Measurements from ENCODE around the gene TF. TPM values are rescaled to one million over a fixed set of nuclear protein-coding genes. Genes with fewer than 3 reads are reported as not detected.
"Not testable (repeated sequence)": the region's sequence is repeated elsewhere in the genome, so short reads cannot be mapped to it uniquely, and the experiment has no call there.

TF gene
- total RNA-seq, 3 donors from 2014 or later = 3.7 to 8.2 (median 7.9) TPM

GRCh38 chr3:133767607-133768006, 21.4 kb downstream of the TF start:
- H3K9me3 Mint-ChIP-seq = no peaks in the 10 kb centered on the region
- DNase-seq (no peak), ATAC-seq (no peak)
- no peaks in the 10 kb centered on the region for H3K4me1 Mint-ChIP-seq (ENCODE audit: low read depth)
- H3K36me3 Mint-ChIP-seq (ENCODE audit: insufficient read depth) = no peaks in the 10 kb centered on the region
- peaks cover 10% of the 10 kb centered on the region for H3K27me3 Mint-ChIP-seq (ENCODE audit: low read depth)
- H3K4me3 Mint-ChIP-seq = no peak overlapping the region

- Mint-ChIP-seq H3K4me1 (ENCODE audit: low read depth) (no peaks in the 10 kb centered on the region), H3K27me3 (ENCODE audit: low read depth) (peaks cover 11% of the 10 kb centered on the region), H3K9me3 (no peaks in the 10 kb centered on the region), H3K4me3 (no peak overlapping the region), H3K36me3 (ENCODE audit: insufficient read depth) (no peaks in the 10 kb centered on the region)
- no peak for ATAC-seq
- no peak for DNase-seq
These were observed 23.3 kb downstream of the TF start for GRCh38 chr3:133769536-133769935.

DNA sequence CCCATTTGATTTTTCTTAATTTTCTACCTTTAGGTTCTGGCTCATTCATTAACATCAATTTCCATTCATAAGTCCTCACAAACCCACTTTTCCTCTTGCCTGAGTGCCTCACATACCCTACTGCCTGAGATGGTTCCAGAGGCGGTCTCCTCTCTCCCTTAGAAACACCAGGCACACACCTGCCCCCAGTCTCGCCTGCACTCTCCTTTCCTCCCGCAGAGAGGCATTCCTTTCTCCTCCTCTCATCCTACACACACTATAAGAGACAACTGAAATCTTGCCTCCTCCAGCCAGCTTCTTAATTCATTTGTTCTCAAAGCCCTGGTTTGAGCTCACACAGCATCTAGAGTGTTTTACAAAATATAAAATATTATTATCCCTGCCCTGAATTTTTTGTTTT, 27.5 kb downstream of the TF start:
- no peak for DNase-seq
- no peak overlapping the region for H3K4me3 Mint-ChIP-seq
- no peaks in the 10 kb centered on the region for H3K9me3 Mint-ChIP-seq
- no peaks in the 10 kb centered on the region for H3K36me3 Mint-ChIP-seq (ENCODE audit: insufficient read depth)
- peaks cover 19% of the 10 kb centered on the region for H3K27me3 Mint-ChIP-seq (ENCODE audit: low read depth)
- no peaks in the 10 kb centered on the region for H3K4me1 Mint-ChIP-seq (ENCODE audit: low read depth)
- ATAC-seq = no peak

DNA sequence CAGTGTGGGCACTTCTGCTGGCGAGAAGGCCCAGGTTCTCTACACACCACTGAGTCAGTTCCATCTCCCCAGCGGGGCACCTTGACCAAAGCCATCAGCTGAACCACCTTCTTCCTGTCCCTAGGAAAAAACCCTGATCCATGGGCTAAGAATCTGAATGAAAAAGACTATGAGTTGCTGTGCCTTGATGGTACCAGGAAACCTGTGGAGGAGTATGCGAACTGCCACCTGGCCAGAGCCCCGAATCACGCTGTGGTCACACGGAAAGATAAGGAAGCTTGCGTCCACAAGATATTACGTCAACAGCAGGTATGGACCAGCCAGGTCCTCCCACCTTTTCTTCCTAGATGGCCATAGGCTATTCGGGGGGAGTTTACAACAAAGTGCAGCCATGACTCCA, 29.1 kb downstream of the TF start:
- DNase-seq (no peak), ATAC-seq (no peak)
- Mint-ChIP-seq H3K4me1 (ENCODE audit: low read depth) (no peaks in the 10 kb centered on the region), H3K27me3 (ENCODE audit: low read depth) (peaks cover 23% of the 10 kb centered on the region), H3K9me3 (no peaks in the 10 kb centered on the region), H3K4me3 (no peak overlapping the region), H3K36me3 (ENCODE audit: insufficient read depth) (no peaks in the 10 kb centered on the region)

DNA sequence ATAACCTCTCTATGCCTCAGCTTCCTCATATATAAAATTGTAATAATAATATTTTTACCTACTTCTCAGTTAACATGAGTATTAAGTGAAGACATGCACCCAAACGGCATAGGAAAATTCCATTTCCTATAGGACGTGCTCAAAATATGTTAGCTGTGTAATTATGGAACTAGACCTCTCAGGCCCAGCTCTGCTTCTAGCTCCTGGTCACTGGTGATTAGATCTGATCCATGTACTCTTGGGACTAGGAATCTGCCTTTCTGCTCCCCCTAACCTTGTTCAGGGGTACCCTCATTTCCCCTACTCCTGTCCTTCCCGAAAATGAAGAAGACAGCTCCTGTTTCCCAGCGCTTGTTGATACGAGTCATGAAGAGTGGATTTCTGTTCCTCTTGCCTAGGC, 29.6 kb downstream of the TF start:
- H3K27me3 Mint-ChIP-seq (ENCODE audit: low read depth) = peaks cover 23% of the 10 kb centered on the region
- H3K4me3 Mint-ChIP-seq = no peak overlapping the region
- no peaks in the 10 kb centered on the region for H3K36me3 Mint-ChIP-seq (ENCODE audit: insufficient read depth)
- H3K9me3 Mint-ChIP-seq = no peaks in the 10 kb centered on the region
- DNase-seq = no peak
- no peak for ATAC-seq
- H3K4me1 Mint-ChIP-seq (ENCODE audit: low read depth) = no peaks in the 10 kb centered on the region

DNA sequence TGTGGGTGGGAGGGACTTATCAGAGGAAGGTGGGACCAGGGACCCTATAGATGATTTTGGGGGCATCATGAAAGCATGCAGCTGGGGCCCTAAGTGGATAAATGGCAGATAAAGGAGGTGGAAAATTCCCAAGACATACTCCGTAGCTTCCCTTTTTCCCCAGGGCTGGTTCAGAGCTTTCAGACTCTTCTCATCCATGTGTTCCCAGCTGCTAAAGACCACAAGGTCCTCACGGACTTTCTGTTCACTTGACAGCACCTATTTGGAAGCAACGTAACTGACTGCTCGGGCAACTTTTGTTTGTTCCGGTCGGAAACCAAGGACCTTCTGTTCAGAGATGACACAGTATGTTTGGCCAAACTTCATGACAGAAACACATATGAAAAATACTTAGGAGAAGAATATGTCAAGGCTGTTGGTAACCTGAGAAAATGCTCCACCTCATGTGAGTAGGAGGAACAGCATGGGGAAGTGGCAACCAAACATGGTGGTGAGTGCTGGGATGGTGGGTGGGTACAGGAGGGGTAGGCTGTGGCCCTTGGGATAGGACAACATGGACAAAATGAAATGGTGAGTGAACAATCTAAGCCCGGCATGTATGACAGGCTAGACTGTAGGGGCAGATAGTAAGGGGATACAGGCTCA, 30.7 kb downstream of the TF start:
- DNase-seq (no peak), ATAC-seq (no peak)
- Mint-ChIP-seq H3K4me1 (ENCODE audit: low read depth) (no peaks in the 10 kb centered on the region), H3K36me3 (ENCODE audit: insufficient read depth) (no peaks in the 10 kb centered on the region), H3K4me3 (no peak overlapping the region), H3K27me3 (ENCODE audit: low read depth) (peaks cover 24% of the 10 kb centered on the region), H3K9me3 (no peaks in the 10 kb centered on the region)

DNA sequence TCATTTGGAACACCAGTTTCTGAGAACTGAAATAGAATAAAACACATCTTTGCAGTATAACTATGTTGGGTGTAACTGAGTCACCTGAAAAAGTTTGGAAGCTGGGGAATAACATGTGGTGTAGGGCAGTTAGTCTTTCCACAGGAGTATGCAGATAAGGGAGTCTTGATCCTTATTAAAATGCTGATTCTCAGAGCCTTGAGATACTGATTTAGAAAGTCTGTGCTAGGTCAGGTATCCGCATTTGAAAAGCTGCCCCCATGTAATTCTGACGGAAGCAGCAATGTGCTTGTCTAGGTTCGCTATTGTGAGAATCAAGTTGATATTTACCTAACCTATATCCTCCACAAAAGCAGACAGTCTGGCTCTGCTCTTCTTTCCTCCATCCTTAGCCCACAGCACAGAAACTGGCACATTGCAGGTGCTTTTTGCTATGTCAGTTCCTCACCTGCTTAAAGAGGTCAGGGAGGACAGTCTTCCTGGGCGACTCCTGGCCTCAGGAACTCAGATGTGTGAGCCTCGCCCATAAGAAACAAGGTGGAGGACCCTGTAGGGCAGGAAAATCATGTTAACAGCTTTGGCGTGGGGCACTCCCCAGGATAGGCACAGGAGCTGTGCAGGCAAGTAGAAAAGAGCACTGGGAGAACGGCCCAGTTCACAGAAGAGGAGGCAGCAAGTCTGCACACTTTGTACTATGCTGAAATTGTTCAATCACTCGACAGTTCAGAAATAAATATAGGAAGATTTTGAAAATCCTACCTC, 31.8 kb downstream of the TF start:
- Mint-ChIP-seq H3K36me3 (ENCODE audit: insufficient read depth) (no peaks in the 10 kb centered on the region), H3K27me3 (ENCODE audit: low read depth) (peaks cover 27% of the 10 kb centered on the region), H3K9me3 (no peaks in the 10 kb centered on the region), H3K4me1 (ENCODE audit: low read depth) (no peaks in the 10 kb centered on the region), H3K4me3 (no peak overlapping the region)
- DNase-seq (no peak), ATAC-seq (no peak)

DNA sequence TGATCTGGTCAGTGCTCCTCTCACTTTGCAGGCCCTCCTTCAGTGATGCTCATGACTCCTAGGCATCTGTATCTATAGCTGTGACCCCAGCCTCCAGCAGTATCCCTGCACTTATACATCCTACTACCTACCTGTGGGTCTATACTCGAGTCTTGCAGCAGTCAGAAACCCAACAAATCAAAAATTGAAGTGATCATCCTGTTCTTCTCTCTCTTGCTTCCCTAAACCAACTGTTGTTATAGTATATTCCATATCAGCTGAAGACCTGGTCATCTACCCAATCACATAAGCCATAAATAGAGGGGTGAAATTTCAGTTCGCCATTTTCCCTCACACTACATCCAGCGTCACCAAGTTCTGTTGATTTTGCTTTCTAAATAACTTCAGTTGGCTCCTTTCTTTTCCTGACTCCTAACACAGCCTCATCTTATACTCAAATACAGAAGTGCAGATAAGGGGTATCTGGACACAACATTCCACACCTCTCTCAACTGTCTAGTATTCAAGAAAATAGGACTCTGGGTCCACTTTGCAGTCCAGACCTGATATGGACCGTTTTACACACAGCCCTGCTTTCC, 33.5 kb downstream of the TF start:
- DNase-seq (no peak), ATAC-seq (no peak)
- Mint-ChIP-seq H3K27me3 (ENCODE audit: low read depth) (peaks cover 22% of the 10 kb centered on the region), H3K36me3 (ENCODE audit: insufficient read depth) (no peaks in the 10 kb centered on the region), H3K9me3 (no peaks in the 10 kb centered on the region), H3K4me1 (ENCODE audit: low read depth) (no peaks in the 10 kb centered on the region), H3K4me3 (no peak overlapping the region)

DNA sequence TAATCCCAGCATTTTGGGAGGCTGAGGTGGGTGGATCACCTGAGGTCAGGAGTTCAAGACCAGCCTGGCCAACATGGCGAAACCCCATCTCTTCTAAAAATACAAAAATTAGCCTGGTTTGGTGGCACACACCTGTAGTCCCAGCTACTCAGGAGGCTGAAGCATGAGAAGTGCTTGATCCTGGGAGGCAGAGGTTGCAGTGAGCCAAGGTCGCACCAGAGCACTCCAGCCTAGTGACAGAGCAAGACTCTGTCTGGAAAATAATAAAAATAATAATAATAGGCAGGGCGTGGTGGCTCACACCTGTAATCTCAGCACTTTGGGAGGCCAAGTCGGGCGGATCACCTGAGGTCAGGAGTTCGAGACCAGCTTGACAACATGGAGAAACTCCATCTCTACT, 34.6 kb downstream of the TF start:
- not testable (repeated sequence) for H3K4me3 Mint-ChIP-seq; ATAC-seq; DNase-seq; H3K9me3 Mint-ChIP-seq; H3K4me1 Mint-ChIP-seq (ENCODE audit: low read depth); H3K36me3 Mint-ChIP-seq (ENCODE audit: insufficient read depth)
- H3K27me3 Mint-ChIP-seq (ENCODE audit: low read depth) = peaks cover 16% of the 10 kb centered on the region

- Mint-ChIP-seq H3K4me3 (no peak overlapping the region), H3K9me3 (no peaks in the 10 kb centered on the region), H3K4me1 (ENCODE audit: low read depth) (no peaks in the 10 kb centered on the region), H3K36me3 (ENCODE audit: insufficient read depth) (no peaks in the 10 kb centered on the region), H3K27me3 (ENCODE audit: low read depth) (peaks cover 13% of the 10 kb centered on the region)
- ATAC-seq (no peak), DNase-seq (no peak)
These were observed 35.4 kb downstream of the TF start for GRCh38 chr3:133781570-133781969.

DNA sequence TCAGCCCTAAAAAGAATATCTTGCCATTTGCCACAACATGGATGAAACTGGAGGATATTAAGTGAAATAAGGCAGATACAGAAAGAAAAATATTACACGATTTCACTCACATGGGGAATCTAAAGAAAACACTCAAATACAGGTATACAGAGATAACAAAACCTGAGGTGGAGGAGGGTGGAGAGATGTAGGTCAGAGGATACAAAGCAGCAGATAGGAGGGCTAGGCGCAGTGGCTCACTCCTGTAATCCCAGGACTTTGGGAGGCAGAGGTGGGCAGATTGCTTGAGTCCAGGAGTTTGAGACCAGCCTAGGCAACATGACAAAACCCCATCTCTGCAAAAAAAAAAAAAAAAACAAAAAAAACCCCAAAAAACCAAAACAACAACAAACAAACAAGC, 36.3 kb downstream of the TF start:
- H3K4me3 Mint-ChIP-seq = no peak overlapping the region
- ATAC-seq (no peak), DNase-seq (no peak)
- H3K4me1 Mint-ChIP-seq (ENCODE audit: low read depth) = no peaks in the 10 kb centered on the region
- no peaks in the 10 kb centered on the region for H3K9me3 Mint-ChIP-seq
- H3K27me3 Mint-ChIP-seq (ENCODE audit: low read depth) = peaks cover 13% of the 10 kb centered on the region
- no peaks in the 10 kb centered on the region for H3K36me3 Mint-ChIP-seq (ENCODE audit: insufficient read depth)

- Mint-ChIP-seq H3K4me1 (ENCODE audit: low read depth) (no peaks in the 10 kb centered on the region), H3K36me3 (ENCODE audit: insufficient read depth) (no peaks in the 10 kb centered on the region), H3K27me3 (ENCODE audit: low read depth) (peaks cover 13% of the 10 kb centered on the region), H3K9me3 (no peaks in the 10 kb centered on the region), H3K4me3 (no peak overlapping the region)
- no peak for DNase-seq
- ATAC-seq = no peak
These were observed 37.6 kb downstream of the TF start for GRCh38 chr3:133783762-133784161.

- H3K27me3 Mint-ChIP-seq (ENCODE audit: low read depth) = no peaks in the 10 kb centered on the region
- H3K36me3 Mint-ChIP-seq (ENCODE audit: insufficient read depth) = no peaks in the 10 kb centered on the region
- DNase-seq = no peak
- ATAC-seq = no peak
- H3K9me3 Mint-ChIP-seq = peaks cover 12% of the 10 kb centered on the region
- H3K4me3 Mint-ChIP-seq = no peak overlapping the region
- no peaks in the 10 kb centered on the region for H3K4me1 Mint-ChIP-seq (ENCODE audit: low read depth)
These were observed 41.8 kb downstream of the TF start for GRCh38 chr3:133788024-133788423.

DNA sequence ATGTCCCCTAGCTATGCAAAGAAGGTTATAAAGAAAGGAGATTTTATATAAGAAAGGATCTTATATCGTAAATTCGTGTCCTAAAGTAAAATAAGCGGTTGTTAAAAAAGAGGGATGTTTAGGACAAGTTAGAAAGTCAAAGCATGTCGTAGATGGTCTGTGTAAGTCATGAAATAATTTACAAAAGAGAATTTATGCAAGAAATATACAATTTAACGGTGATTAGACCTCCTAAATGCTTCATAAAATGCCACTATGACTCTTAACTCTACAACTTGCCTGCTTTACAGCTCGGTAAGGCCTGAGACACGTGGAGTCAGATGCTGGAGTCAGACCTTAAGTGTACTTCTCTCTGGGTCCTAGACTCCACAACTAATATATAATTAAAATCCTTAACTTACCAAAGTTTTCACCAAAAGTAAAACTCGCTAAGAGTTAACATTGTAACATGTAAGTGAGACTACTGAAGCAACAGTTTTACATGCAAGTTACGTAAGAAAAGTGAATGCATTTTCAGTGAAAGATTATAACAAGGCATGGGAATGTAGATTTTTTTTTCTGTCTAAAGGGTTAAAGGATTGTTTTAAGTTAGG, 46.1 kb downstream of the TF start:
- H3K4me3 Mint-ChIP-seq = no peak overlapping the region
- DNase-seq = no peak
- peaks cover 1% of the 10 kb centered on the region for H3K36me3 Mint-ChIP-seq (ENCODE audit: insufficient read depth)
- peaks cover 5% of the 10 kb centered on the region for H3K27me3 Mint-ChIP-seq (ENCODE audit: low read depth)
- H3K9me3 Mint-ChIP-seq = peaks cover 14% of the 10 kb centered on the region
- ATAC-seq = no peak
- H3K4me1 Mint-ChIP-seq (ENCODE audit: low read depth) = no peaks in the 10 kb centered on the region

All from activated T-cell treated with anti-CD3 and anti-CD28 coated beads, Interleukin-2, amount 50 U/mL, for 4 hours (primary cell).